ENCODE data around the gene ZNF529.

DNA sequence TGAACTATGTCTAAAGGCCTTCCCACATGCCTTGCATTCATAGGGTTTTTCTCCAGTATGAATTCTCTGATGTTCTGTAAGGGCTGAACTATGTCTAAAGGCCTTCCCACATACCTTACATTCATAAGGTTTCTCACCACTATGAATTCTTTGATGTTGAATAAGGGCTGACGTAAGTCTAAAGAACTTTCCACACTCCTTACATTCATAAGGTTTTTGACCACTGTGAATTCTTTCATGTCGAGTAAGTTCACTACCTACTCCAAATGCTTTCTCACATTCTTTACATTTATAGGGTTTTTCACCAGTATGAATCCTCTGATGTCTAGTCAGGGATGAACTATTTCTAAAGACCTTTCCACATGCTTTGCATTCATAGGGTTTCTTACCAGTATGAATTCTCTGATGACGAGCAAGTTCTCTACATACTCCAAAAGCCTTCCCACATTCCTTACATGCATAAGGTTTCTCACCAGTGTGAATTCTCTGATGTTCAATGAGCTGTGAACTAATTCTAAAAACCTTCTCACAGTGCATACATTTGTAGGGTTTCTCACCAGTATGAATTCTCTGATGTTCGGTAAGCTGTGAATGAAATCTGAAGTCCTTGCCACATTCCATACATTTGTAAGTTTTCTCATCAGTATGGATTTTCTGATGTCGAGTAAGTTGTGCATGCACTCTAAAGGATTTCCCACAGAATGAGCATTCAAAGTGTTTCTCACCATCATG is 25.9 kb downstream of the ZNF529 start:
- TF ChIP-seq, protein P1, sequence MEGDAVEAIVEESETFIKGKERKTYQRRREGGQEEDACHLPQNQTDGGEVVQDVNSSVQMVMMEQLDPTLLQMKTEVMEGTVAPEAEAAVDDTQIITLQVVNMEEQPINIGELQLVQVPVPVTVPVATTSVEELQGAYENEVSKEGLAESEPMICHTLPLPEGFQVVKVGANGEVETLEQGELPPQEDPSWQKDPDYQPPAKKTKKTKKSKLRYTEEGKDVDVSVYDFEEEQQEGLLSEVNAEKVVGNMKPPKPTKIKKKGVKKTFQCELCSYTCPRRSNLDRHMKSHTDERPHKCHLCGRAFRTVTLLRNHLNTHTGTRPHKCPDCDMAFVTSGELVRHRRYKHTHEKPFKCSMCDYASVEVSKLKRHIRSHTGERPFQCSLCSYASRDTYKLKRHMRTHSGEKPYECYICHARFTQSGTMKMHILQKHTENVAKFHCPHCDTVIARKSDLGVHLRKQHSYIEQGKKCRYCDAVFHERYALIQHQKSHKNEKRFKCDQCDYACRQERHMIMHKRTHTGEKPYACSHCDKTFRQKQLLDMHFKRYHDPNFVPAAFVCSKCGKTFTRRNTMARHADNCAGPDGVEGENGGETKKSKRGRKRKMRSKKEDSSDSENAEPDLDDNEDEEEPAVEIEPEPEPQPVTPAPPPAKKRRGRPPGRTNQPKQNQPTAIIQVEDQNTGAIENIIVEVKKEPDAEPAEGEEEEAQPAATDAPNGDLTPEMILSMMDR (IDR thresholded peaks at IDR 0.05; ENCODE audit: poor library complexity): no peak
- no peak for TF ChIP-seq EZH2 (IDR thresholded peaks at IDR 0.05; ENCODE audit: borderline replicate concordance)
- TF ChIP-seq EZH2phosphoT487 (IDR thresholded peaks at IDR 0.05; ENCODE audit: low read depth, severe bottlenecking, unreplicated experiment): no peak
